Stimulated activated CD8-positive, alpha-beta memory T cell treated with anti-CD3 and anti-CD28 coated beads, Interleukin-7, amount 100 ng/mL, for 4 hours (primary cell): ENCODE results near the gene PTPRN2.
"Not testable (repeated sequence)": the region's sequence is repeated elsewhere in the genome, so short reads cannot be mapped to it uniquely, and the experiment has no call there.

ENCODE experiments used
- DNase-seq, 2 donors: peaks; one replicate each; pipeline ENCODE4 v3.0.0-alpha.2; 2020; ENCODE audit warnings: low read depth in 2 of 2

PTPRN2 gene

GRCh38 chr7:157609932-157610640, 977.5 kb downstream of the PTPRN2 start:
- DNase-seq, result no peak

- no peak for DNase-seq
These were observed 978.1 kb downstream of the PTPRN2 start for GRCh38 chr7:157609516-157609915.

DNA sequence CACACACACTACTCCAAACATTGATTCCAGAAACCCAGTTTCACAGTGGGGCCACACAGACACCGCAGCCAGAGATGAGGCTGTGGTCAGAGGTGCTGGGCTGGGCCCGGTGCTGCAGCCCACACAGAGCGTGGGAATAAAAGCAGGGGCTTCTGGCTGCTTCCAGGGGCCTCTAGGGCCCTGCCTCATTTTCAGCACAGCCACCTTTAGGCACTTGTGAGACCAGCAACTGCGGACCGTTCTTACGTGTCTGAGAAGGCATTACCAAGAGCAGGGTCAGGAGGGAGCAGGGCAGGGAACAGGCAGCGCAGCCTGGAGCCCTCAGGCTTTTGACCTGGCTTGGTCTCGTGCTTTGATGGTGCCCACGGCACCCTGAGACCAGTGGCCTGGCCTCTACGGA, 980.4 kb downstream of the PTPRN2 start:
- DNase-seq, result no peak

DNA sequence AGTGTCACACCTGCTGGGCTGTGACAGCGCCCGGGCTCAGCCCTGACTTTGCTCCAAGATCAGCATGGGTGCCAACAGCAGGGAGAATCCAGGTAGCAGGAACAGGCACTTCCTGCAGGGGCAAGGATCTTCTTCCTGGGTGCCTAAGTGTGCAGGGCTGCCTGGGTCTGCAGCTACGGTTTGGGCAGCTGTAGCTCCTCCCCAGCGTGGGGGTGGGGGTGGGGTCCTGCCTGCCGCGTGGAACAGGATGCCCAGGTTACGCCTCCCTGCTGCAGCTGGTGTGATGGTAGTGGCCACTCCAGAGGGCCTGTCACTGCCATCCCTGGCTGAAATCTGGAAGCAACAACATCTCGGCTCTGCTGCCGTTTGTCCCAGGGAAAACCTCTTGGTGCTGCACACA, 981.5 kb downstream of the PTPRN2 start:
- no peak for DNase-seq

GRCh38 chr7:157605638-157606037, 982.0 kb downstream of the PTPRN2 start:
- no peak for DNase-seq

DNA sequence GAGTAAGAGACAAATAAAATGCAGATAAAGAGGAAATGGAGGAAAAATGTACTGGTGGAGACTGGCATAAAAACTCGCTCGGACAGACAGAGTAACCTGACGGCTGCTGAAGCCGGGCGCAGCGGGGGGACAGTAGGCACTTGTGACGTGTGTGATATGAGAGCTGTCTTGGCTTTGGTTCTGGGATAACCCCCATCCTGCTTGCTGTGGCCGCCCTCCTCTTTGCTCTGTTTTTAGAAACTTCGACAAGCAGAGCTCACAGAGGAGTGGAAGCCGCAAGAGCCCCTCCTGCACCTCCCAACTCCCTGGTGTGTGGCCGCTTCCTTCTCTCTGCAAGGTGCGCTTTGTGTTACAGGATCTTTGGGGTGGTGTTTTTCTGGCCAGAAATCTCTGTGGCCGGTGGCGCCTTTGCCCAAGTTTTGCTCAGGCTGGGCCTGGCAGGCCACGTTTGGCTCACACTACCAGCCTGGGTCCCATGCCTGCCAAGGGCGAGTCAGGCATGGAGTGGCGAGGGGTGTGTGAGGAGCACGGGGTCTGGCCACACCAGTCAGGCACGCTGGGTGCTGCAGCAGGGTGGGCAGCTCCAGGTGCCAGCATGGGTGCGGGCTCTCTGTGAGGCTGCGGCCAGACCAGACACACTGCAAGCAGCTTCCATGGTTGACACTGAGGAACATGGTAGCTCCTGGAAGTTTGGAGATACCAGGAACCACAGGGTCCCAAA, 982.8 kb downstream of the PTPRN2 start:
- DNase-seq, result no peak

DNA sequence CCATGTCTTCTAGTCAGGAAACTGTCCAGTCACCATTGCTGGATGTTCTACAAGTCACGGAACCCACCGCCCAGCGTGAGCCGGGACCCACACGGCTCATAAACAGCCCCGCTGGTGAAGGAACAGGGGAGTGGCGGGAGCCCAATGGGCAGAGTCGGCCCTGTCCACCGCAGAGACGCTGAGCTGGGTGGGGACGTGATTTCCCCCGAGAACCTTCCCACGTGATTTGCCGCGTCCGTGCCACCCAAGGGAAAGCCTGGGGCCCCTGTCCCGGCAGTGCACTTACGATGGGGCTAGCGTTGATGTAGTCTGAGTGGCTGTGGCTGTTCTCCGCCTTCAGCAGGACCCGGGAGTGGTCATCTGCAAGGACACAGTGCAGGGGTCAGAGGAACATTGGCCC, 983.9 kb downstream of the PTPRN2 start:
- no peak for DNase-seq

DNA sequence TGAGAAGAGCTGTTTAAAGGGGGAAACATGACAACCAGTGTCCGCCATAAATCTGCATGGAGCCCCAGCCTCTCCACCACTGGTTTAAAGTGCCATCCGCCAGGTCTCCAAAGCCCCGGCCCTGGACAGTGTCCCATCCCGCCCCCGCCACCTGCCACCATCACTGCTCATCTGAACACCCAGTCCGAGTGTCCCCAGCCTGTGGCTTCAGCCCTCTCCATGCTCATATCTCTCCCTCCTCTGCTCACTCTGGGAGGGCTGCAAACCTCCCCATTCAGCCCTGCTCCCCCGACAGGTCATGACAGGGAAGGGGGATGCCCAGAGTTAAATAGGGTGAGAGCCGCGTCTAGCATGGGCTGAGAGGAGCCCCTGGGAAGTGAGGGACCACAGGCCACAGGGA, 984.6 kb downstream of the PTPRN2 start:
- no peak for DNase-seq

GRCh38 chr7:157602581-157602980, 985.0 kb downstream of the PTPRN2 start:
- DNase-seq, result no peak

DNA sequence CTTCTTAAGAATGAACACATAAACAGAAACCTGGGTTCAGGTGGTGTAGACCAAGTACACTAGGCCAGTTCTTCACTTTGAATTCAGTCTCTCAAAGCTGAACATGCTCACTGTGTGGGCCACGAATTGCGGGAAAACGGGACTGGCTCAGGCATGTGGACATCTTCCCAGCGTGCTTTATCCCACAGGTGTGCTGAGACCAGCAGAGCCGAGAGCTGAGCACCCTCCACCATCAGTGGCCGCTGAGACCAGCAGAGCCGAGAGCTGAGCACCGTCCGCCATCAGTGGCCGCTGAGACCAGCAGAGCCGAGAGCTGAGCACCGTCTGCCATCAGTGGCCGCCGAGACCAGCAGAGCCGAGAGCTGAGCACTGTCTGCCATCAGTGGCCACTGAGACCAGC, 985.5 kb downstream of the PTPRN2 start:
- no peak for DNase-seq

DNA sequence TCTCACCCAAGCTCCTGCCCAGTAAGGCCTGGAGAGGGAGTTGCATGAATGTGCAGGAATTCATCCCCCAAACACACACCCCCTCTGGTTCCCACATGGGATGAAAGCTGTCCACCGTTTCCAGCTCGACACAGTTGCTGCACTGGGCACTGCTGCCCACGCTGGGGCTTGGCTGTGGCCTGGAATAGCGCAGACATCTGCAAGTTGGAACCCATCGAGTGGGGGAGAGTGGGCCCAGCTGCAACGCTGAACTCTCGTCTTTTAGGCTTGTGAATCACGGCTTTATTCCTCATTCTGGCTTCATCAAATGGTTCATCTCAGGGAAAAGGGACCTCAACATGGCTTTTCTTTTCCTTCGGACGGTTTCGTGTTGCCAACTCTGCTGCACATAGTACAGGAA, 986.1 kb downstream of the PTPRN2 start:
- no peak for DNase-seq

GRCh38 chr7:157599491-157599890, 988.1 kb downstream of the PTPRN2 start:
- no peak for DNase-seq

GRCh38 chr7:157597562-157597961, 990.1 kb downstream of the PTPRN2 start:
- DNase-seq, result no peak

DNA sequence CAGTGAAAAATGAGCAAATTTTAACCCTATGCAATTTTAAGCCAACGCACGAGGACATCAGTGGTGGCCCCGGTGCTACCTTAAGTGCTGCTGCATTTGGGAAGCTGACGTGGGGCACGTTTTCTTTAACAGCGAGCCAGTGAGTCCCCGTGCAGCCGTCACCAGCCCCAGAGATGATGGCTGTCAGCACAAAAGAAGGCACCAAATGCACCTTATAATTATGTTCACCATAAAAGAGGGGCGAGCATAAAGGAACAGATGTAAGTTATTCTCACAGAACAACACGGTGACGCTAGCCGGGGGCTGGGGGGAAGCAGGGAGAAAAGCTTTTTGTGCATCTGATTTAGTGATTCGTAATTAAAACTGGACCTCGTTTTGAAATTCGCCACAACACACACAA, 990.7 kb downstream of the PTPRN2 start:
- DNase-seq, result no peak

GRCh38 chr7:157596471-157596870, 991.2 kb downstream of the PTPRN2 start:
- DNase-seq, result no peak

- no peak for DNase-seq
These were observed 991.6 kb downstream of the PTPRN2 start for GRCh38 chr7:157596026-157596425.

GRCh38 chr7:157595086-157595855, 992.4 kb downstream of the PTPRN2 start:
- DNase-seq, result no peak

- no peak for DNase-seq
These were observed 993.3 kb downstream of the PTPRN2 start for GRCh38 chr7:157594306-157594705.

- DNase-seq, result no peak
These were observed 994.1 kb downstream of the PTPRN2 start for GRCh38 chr7:157593541-157593940.

GRCh38 chr7:157592636-157593320, 994.8 kb downstream of the PTPRN2 start:
- DNase-seq, result not testable (repeated sequence)

DNA sequence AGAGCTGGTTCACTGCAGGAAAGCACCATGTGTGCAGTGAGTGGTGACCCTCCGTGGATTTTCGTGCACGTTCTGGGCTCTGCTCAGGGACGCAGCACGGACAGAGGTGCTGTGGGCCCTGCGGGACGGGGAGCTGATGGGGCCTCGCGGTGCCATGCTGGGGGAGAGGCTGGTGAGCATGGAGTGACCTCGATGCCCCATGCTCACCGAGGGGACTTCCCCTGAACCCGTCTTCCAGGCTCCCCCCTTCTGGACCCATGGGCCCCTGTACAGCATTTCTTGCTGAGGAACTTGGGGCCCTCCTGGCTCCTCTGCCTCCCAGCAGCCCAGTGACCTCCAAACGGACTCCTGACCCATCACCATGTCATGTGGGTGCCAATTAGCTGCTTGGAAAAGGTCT, 997.1 kb downstream of the PTPRN2 start:
- no peak for DNase-seq

- no peak for DNase-seq
These were observed 997.9 kb downstream of the PTPRN2 start for GRCh38 chr7:157589680-157590079.
